Activated naive CD4-positive, alpha-beta T cell treated with anti-CD3 and anti-CD28 coated beads, Interleukin-2, amount 10 ng/mL, durations not matched to agents 7 days and 5 days (primary cell): Measurements from ENCODE around the gene NR3C1.

Source experiments
- CTCF ChIA-PET: fragments of 350-600 bp; sonication (Branson Sonifier 250); formaldehyde crosslinking; loops from one replicate; lab custom pipeline; 2021; ENCODE audit warnings: antibody characterized with exemption; lab: Charles Lee
- DNase-seq: peaks from one replicate; pipeline ENCODE4 v3.0.0-alpha.2; 2020
- H3K27ac Mint-ChIP-seq: one replicate; pipeline ENCODE4 v1.8.0; 2021; ENCODE audit warnings: mild to moderate bottlenecking, moderate library complexity, mixed read lengths
- H3K27me3 Mint-ChIP-seq: one replicate; pipeline ENCODE4 v1.8.0; 2021; ENCODE audit warnings: mild to moderate bottlenecking, mixed read lengths
- H3K36me3 Mint-ChIP-seq: one replicate; pipeline ENCODE4 v1.8.0; 2021; ENCODE audit warnings: mixed read lengths
- H3K4me1 Mint-ChIP-seq: one replicate; pipeline ENCODE4 v1.8.0; 2021; ENCODE audit warnings: mixed read lengths
- H3K4me3 Mint-ChIP-seq: one replicate; pipeline ENCODE4 v1.8.0; 2021; ENCODE audit warnings: mild to moderate bottlenecking, moderate library complexity, mixed read lengths
- H3K9me3 Mint-ChIP-seq: one replicate; pipeline ENCODE4 v1.8.0; 2021; ENCODE audit warnings: mixed read lengths

The NR3C1 gene

DNA sequence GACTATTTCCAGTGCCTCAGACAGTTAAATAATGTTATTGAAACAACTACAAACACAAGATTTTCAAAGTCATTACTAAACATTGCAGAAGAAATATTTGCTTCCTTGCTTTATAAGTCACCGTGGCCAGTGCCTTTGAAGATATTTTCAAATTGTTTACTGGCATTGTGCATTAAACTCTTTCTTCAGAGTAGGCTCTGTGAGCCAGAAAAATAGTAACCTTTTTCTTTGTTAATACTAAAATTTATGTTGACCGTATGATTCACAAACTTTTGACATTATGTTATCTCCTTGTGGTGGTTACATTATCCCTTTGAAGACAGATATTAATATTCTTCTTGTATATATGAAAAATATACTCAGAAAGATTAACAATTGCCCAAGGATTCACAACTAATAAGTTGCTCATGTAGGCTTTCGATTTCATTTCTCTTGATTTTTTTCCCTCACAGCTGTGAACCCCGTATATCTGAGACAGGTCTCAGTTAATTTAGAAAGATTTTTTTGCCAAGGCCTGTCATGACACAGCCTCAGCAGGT is 140.1 kb downstream of the NR3C1 start:
- no peak for DNase-seq
- H3K4me1 Mint-ChIP-seq: no peaks in the 10 kb centered on the region
- no peak overlapping the region for H3K27ac Mint-ChIP-seq
- H3K9me3 Mint-ChIP-seq: peaks cover 15% of the 10 kb centered on the region
- H3K4me3 Mint-ChIP-seq: no peak overlapping the region
- H3K36me3 Mint-ChIP-seq: peaks cover 3% of the 10 kb centered on the region
- CTCF ChIA-PET: no interaction called here
- H3K27me3 Mint-ChIP-seq: no peaks in the 10 kb centered on the region

DNA sequence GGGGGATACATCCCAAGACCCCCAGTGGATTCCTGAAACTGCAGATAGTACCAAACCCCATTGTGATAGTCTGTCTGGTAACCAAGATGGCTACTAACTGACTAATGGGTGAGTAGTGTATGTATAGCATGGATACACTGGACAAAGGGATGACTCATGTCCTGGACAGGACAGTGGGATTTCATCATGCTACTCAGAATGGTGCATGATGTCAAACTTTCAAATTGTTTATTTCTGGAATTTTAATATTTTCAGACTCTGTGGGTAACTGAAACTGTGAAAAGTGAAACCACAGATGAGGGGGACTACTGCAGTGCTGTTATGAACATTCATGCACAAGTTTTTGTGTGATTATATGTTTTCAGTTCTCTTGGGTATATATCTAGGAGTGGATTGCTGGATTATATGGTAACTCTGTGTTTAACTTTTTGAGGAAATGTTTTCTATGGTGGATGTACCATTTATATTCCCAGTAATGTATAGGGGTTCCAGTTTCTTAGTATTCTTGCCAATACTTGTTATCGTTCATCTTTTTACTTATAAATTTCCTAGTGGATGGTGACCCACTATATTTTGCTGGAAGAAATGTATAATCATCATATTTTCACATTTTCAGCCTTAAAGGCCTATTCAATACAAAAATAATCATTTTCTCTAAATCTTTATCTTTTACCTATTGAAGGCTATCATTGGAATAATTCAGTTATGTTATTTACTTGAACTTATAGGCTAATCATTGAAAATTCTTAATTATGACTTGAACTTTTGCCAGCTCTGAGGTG is 140.9 kb downstream of the NR3C1 start:
- no peaks in the 10 kb centered on the region for H3K27me3 Mint-ChIP-seq
- no peak for DNase-seq
- peaks cover 2% of the 10 kb centered on the region for H3K36me3 Mint-ChIP-seq
- H3K27ac Mint-ChIP-seq: no peak overlapping the region
- no peak overlapping the region for H3K4me3 Mint-ChIP-seq
- peaks cover 12% of the 10 kb centered on the region for H3K9me3 Mint-ChIP-seq
- CTCF ChIA-PET: no interaction called here
- H3K4me1 Mint-ChIP-seq: no peaks in the 10 kb centered on the region

DNA sequence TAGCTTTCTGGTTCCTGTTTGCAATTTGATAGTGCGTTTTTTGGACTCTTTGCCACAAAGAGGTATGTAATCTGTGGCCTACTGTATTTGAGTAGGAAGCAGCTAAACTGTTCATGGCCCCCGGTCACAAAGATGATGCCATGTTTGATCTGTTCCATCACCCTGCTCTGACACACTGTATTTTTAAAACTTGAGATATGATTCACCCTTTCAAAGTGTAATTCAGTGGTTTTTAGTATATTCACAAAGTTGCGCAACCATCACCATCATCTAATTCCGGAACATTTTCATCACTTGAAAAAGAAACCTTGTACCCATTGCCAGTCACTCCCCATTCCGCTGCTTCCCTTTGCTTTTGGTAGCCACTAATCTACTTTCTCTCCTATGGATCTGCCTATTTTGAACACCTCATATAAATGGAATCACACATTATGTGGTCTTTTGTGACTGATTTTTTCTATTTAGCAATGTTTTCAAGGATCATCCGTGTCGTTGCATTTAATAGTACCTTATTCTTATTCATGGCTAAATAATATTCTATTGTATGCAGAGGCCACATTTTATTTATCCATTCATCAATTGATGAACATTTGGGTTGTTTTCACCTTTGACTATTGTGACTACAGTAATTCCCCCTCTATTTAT is 141.6 kb downstream of the NR3C1 start:
- CTCF ChIA-PET: interaction anchor here (1.1 kb wide), 1 partner anchor 19 kb away, joined by 3 read pairs; no protein-coding TSS in a partner anchor
- Mint-ChIP-seq H3K27me3 (no peaks in the 10 kb centered on the region), H3K9me3 (peaks cover 8% of the 10 kb centered on the region), H3K36me3 (peaks cover 2% of the 10 kb centered on the region), H3K4me1 (no peaks in the 10 kb centered on the region), H3K27ac (no peak overlapping the region), H3K4me3 (no peak overlapping the region)
- no peak for DNase-seq

DNA sequence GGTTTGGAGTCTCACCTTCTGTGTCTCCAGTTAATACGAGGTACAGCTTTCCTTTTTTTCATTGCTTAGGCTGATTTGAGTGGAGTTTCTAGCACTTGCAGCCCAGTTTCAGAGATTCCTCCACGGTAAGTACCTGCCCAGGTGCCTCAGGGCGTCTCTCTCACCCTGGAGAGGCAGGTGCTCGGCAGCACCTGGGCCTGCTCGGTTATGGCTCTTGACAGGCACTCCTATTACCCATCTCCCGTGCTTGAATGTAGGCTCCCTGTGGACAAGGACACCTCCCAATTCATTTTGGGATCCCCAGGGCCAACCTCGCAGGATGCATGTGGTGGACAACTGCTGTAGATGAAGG is 144.3 kb downstream of the NR3C1 start:
- Mint-ChIP-seq H3K4me3 (no peak overlapping the region), H3K36me3 (no peaks in the 10 kb centered on the region), H3K9me3 (no peaks in the 10 kb centered on the region), H3K27me3 (no peaks in the 10 kb centered on the region), H3K4me1 (no peaks in the 10 kb centered on the region), H3K27ac (no peak overlapping the region)
- CTCF ChIA-PET: no interaction called here
- no peak for DNase-seq

DNA sequence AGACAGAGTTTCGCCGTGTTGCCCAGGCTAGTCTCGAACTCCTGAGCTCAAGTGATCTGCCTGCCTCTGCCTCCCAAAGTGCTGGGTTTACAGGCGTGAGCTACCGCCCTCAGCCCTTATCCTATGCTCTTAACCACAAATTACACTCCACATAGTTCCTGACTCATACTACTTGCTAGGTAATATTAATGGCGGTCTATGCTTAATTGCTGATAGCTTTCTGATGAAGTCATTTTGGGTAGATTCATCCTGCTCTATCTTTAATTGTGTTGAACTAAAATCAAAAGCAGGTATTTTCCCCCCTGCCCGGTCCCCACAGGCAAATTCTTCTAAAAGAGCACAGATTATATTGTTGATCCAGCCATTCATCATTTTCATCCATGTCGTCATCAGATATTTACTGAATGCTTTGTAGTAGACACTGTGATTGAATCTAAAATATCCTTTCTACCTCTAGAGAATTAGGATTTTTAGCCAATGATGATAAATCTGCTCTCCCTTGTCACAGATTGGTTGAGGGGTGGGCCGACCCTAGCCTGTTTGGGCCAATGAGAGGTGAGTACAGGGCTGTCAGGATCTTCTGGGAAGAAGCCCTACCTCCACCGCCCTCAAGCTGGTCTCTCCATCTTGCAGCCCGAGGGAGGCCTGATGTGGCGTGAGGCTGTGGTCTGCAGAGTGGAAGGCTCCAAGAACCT is 144.8 kb downstream of the NR3C1 start:
- H3K27ac Mint-ChIP-seq: no peak overlapping the region
- DNase-seq: no peak
- H3K27me3 Mint-ChIP-seq: no peaks in the 10 kb centered on the region
- no peak overlapping the region for H3K4me3 Mint-ChIP-seq
- no peaks in the 10 kb centered on the region for H3K36me3 Mint-ChIP-seq
- CTCF ChIA-PET: no interaction called here
- no peaks in the 10 kb centered on the region for H3K9me3 Mint-ChIP-seq
- no peaks in the 10 kb centered on the region for H3K4me1 Mint-ChIP-seq

DNA sequence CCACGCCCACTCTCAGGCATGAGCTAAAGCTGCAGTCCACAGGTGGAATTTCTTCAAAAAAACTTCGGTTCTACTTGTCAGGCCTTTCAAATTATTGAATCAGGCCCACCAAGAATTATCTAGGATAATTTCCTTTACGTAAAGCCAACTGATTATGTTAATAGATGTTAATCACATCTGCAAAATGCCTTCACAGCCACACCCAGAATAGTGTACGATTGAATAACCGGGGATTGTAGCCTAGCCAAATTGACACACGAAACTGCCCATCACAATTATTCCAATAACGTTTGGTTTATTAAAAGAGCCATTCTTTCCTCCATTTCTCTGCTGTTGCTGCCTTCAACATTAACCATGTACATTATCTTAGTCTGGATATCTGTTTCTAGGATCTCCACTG is 148.7 kb downstream of the NR3C1 start:
- CTCF ChIA-PET: no interaction called here
- no peaks in the 10 kb centered on the region for H3K9me3 Mint-ChIP-seq
- no peak for DNase-seq
- H3K36me3 Mint-ChIP-seq: no peaks in the 10 kb centered on the region
- no peaks in the 10 kb centered on the region for H3K27me3 Mint-ChIP-seq
- no peaks in the 10 kb centered on the region for H3K4me1 Mint-ChIP-seq
- H3K27ac Mint-ChIP-seq: no peak overlapping the region
- no peak overlapping the region for H3K4me3 Mint-ChIP-seq

DNA sequence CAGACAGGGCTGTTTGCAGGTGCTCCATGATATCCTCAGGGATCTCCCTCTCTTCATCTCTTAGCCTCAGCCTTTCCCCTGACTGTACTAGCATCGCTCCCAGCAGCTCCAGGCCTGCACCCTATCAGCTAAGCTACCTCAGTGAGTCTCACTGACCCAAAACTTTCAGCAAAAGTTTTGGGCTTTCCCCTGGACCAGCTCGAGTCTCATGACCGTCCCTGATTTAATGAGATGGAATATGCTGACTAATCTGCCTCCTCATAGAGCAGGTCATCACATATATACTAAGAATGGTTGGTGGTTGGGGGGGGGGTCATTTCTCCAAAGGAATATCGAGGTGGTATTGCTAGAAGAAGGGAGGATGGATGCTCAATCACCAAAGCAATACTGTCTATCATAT is 151.5 kb downstream of the NR3C1 start:
- no peak for DNase-seq
- CTCF ChIA-PET: no interaction called here
- Mint-ChIP-seq H3K27ac (no peak overlapping the region), H3K4me3 (no peak overlapping the region), H3K4me1 (no peaks in the 10 kb centered on the region), H3K27me3 (no peaks in the 10 kb centered on the region), H3K36me3 (no peaks in the 10 kb centered on the region), H3K9me3 (no peaks in the 10 kb centered on the region)

DNA sequence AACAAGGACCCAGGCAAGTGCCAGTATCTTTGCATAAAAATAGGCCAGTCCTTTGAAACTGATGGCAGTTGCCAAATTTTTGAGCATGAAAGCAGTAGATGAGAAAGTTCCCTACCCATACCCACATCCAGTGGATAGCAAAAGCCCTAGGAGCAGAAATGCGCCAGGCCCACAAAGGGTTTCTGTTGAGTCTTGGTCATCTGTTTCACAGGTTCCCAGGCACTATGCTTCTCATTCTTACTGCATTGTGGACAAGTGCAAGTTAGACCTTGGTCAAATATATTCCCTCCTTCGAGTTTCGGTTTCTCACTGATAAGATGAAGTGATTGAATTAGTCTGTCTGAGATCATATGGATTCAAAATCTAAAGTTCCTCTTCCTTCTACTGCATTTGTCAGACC is 152.3 kb downstream of the NR3C1 start:
- Mint-ChIP-seq H3K4me1 (no peaks in the 10 kb centered on the region), H3K36me3 (no peaks in the 10 kb centered on the region)
- CTCF ChIA-PET: no interaction called here

DNA sequence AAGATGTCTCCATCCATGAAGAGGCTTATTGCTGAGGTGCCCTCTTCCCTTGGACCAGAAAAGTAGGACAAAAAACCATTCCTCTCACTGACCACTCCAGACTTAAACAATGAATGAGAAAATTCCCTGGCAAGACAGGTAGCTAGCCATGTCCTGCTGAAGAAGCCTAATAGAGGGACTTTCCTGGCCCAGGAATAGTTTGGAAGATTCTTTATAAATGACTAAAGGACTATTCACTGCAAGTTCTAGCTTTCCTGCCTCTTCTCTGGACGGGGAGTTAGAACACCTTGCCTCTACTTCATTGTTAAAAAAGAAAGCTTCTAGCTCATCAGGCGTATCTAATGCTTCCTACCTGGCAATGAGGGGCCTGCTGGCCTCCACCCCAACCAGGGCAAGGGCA is 153.6 kb downstream of the NR3C1 start:
- Mint-ChIP-seq H3K36me3 (no peaks in the 10 kb centered on the region), H3K27ac (no peak overlapping the region), H3K4me3 (no peak overlapping the region), H3K9me3 (peaks cover 7% of the 10 kb centered on the region), H3K27me3 (no peaks in the 10 kb centered on the region), H3K4me1 (no peaks in the 10 kb centered on the region)
- CTCF ChIA-PET: no interaction called here
- DNase-seq: no peak

More for the DNA sequence above, 152.3 kb downstream of the NR3C1 start:
- Mint-ChIP-seq H3K27me3 (no peaks in the 10 kb centered on the region), H3K4me3 (no peak overlapping the region), H3K9me3 (peaks cover 2% of the 10 kb centered on the region), H3K27ac (no peak overlapping the region)
- no peak for DNase-seq

DNA sequence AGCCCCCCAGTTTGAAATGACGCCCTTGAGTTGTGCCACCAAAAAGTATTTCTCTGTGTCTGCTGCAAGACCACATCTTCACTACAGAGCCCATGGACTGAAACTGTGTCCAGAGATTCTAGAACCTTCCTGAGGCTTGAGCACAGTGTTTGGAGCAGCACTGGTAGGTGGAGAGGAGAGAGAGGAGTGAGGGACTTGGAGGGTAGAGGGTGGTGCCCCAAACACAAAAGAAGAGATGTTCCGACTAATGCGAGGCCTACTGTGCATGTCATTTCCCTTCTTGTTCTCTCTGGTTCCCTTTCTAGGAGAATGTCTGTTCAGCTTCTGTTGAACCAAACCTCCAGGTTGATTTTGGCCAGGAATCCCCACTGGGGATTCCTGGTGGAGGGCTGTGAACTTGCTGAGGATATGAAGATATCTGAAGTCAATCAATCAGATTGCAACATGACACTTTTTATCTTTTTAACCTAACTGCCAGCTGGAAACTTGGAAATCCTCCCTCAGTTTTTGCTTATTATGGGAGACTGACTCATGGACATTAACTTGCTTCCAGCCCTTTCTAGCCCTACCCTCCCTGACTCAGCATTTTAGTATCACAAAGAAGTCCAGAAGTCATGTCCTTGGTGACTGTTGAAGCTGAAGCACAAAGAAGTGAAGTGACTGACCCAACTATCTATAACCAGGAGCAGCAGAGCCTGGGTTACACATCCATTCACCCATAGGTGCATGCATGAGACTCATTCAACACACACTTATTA is 154.5 kb downstream of the NR3C1 start:
- H3K9me3 Mint-ChIP-seq: peaks cover 7% of the 10 kb centered on the region
- no peak overlapping the region for H3K4me3 Mint-ChIP-seq
- peaks cover 2% of the 10 kb centered on the region for H3K27me3 Mint-ChIP-seq
- no peak for DNase-seq
- H3K36me3 Mint-ChIP-seq: no peaks in the 10 kb centered on the region
- H3K4me1 Mint-ChIP-seq: no peaks in the 10 kb centered on the region
- CTCF ChIA-PET: no interaction called here
- H3K27ac Mint-ChIP-seq: no peak overlapping the region

DNA sequence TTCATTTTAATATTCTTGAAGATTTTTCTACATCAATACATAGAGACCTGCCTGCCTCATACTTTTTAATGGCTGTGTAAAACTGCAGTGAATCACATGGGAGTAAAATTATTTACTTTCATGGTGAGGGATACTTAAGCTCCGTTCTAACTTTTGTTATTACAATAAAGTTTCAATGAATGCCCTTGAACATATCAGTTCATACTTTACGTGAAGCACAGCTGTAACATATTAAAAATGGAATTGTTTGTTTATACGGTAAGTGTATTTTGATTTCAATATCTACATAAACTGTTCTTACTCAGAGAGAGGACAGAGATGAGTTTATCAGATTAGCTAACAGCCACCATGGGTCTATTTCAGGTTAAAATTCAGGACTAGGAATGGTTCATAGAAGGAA is 155.1 kb downstream of the NR3C1 start:
- Mint-ChIP-seq H3K27ac (no peak overlapping the region), H3K9me3 (peaks cover 7% of the 10 kb centered on the region), H3K4me3 (no peak overlapping the region), H3K36me3 (no peaks in the 10 kb centered on the region), H3K27me3 (peaks cover 4% of the 10 kb centered on the region), H3K4me1 (no peaks in the 10 kb centered on the region)
- CTCF ChIA-PET: no interaction called here
- DNase-seq: no peak

DNA sequence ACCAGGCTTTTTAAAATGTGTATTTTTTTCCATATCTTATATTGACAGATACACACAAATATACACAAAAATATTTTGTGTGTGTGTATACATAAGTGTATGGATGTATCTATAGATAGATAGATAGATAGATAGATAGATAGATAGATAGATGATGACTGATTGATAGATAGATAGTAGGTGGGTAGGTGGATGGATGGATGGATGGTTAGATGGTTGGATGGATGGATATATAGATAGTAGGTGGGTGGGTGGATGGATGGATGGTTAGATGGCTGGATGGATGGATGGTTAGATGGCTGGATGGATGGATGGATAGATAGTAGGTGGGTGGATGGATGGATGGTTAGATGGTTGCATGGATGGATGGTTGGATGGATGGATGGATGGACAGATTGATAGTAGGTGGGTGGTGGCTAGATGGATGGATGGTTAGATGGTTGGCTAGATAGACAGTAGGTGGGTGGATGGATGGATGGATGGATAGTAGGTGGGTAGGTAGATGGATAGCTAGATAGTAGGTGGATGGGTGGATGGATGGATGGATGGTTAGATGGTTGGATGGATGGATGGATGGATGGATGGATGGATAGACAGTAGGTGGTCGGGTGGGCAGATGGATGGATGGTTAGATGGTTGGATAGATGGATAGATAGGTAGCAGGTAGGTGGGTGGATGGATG is 156.2 kb downstream of the NR3C1 start:
- CTCF ChIA-PET: no interaction called here
- H3K36me3 Mint-ChIP-seq: no peaks in the 10 kb centered on the region
- H3K27me3 Mint-ChIP-seq: peaks cover 4% of the 10 kb centered on the region
- DNase-seq: no peak
- no peak overlapping the region for H3K4me3 Mint-ChIP-seq
- H3K4me1 Mint-ChIP-seq: no peaks in the 10 kb centered on the region
- peaks cover 7% of the 10 kb centered on the region for H3K9me3 Mint-ChIP-seq
- H3K27ac Mint-ChIP-seq: no peak overlapping the region

DNA sequence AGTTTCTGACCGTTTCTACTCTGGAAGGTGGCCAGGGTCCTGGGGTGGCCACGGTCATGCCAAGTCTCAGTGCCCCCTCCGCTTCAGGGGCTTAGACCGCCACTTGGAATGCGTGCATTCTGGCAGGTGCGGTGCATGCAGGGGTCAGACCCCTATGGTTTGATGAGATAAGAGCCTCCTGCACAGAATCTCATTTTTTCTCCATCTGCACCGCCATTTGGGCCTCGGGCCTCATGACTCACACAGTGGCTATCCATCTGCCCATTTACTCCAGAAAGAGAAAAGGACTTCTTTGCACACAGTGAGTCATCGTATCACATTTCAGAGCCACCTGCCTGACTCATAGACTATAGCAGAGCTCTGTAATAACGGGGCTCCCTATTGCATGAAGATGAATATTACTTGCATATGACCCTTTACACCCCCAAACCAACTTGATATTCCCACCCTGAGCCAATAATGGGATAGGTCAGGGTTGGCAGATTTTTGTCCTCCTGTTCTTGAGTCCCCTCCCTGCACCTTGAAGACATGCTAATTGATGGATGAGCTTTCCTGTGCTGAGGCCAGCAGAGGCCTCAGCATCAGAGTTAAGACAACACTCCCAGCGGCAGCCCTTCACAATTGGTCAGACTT is 157.4 kb downstream of the NR3C1 start:
- peaks cover 7% of the 10 kb centered on the region for H3K9me3 Mint-ChIP-seq
- DNase-seq: no peak
- no peak overlapping the region for H3K27ac Mint-ChIP-seq
- H3K4me3 Mint-ChIP-seq: no peak overlapping the region
- H3K36me3 Mint-ChIP-seq: no peaks in the 10 kb centered on the region
- peaks cover 4% of the 10 kb centered on the region for H3K27me3 Mint-ChIP-seq
- H3K4me1 Mint-ChIP-seq: no peaks in the 10 kb centered on the region
- CTCF ChIA-PET: no interaction called here
